CD4-positive, CD25-positive, alpha-beta regulatory T cell (primary cell): Measurements from ENCODE around the gene MEGF11. TPM values are rescaled to one million over a fixed set of nuclear protein-coding genes. Genes with fewer than 3 reads are reported as not detected.

Experiments used
- ATAC-seq, 2 donors: fragments of 150-1000 bp; cut with Tn5 transposase; one replicate each; pipeline ENCODE4 v1.10.0; 2021; ENCODE audit warnings: low read depth in 2 of 2, moderate number of reproducible peaks in 2 of 2, moderate library complexity in 1 of 2
- DNase-seq, 3 donors: peaks; one replicate each; pipeline versions ENCODE4 v3.0.0 to v3.0.0-alpha.2; 2012 to 2022; ENCODE audit warnings: mixed read lengths in 1 of 3
- H3K27ac ChIP-seq: one replicate; pipeline ENCODE4 v1.7.0; 2013; ENCODE audit warnings: mild to moderate bottlenecking, low read length; ENCODE audit not compliant: insufficient read depth, poor library complexity, severe bottlenecking
- H3K27me3 ChIP-seq: one replicate; pipeline ENCODE4 v1.7.0; 2013; ENCODE audit warnings: low read length; ENCODE audit not compliant: control insufficient read depth, insufficient read depth
- H3K36me3 ChIP-seq: one replicate; pipeline ENCODE4 v1.7.0; 2013; ENCODE audit warnings: mild to moderate bottlenecking, low read length, moderate library complexity; ENCODE audit not compliant: control insufficient read depth, insufficient read depth
- H3K4me1 ChIP-seq: 2 replicates; pipeline ENCODE4 v1.7.0; 2013; ENCODE audit warnings: mild to moderate bottlenecking, low read length; ENCODE audit not compliant: insufficient read depth, control insufficient read depth, poor library complexity, severe bottlenecking
- H3K4me3 ChIP-seq: one replicate; pipeline ENCODE4 v1.7.0; 2013; ENCODE audit warnings: low read depth, mild to moderate bottlenecking, low read length, moderate library complexity
- H3K9me3 ChIP-seq, 2 experiments: 1 replicate in 1 of 2; 2 replicates in 1 of 2; pipeline ENCODE4 v1.7.0; 2013; ENCODE audit warnings: low read length in 2 of 2, mild to moderate bottlenecking in 1 of 2, moderate library complexity in 1 of 2; ENCODE audit not compliant: control insufficient read depth in 2 of 2
- H3K27ac Mint-ChIP-seq, 3 donors: one replicate each; pipeline ENCODE4 v1.8.0; 2020 to 2022; ENCODE audit warnings: mild to moderate bottlenecking in 3 of 3, mixed read lengths in 3 of 3, moderate library complexity in 2 of 3
- H3K27me3 Mint-ChIP-seq: one replicate; pipeline ENCODE4 v1.8.0; 2022; ENCODE audit warnings: mild to moderate bottlenecking, mixed read lengths
- H3K36me3 Mint-ChIP-seq: one replicate; pipeline ENCODE4 v1.8.0; 2020; ENCODE audit warnings: mixed read lengths
- H3K4me1 Mint-ChIP-seq, 4 donors: one replicate each; pipeline ENCODE4 v1.8.0; 2020 to 2022; ENCODE audit warnings: mixed read lengths in 4 of 4, mild to moderate bottlenecking in 1 of 4
- H3K4me3 Mint-ChIP-seq, 4 donors: one replicate each; pipeline ENCODE4 v1.8.0; 2020 to 2022; ENCODE audit warnings: mild to moderate bottlenecking in 4 of 4, mixed read lengths in 4 of 4, moderate library complexity in 3 of 4
- H3K9me3 Mint-ChIP-seq, 7 donors: one replicate each; pipeline ENCODE4 v1.8.0; 2020 to 2022; ENCODE audit warnings: mixed read lengths in 7 of 7, mild to moderate bottlenecking in 3 of 7, moderate library complexity in 2 of 7
- polyA plus RNA-seq, 4 donors: library from polyadenylated mRNA; unstranded; fragments of 300-500 nt; fragmentation: Illumina TruSeq; gene quantifications; one replicate each; pipeline ENCODE4 v1.2.3, GENCODE V29; 2021
- total RNA-seq: library from RNA; stranded (reverse); gene quantifications from one replicate; pipeline ENCODE4 v1.2.3, GENCODE V29; 2022

The MEGF11 gene
- total and polyA plus RNA-seq, 5 donors from 2014 or later = 0.02 to 0.29 (median 0.21) TPM; not detected in 2

GRCh38 chr15:66234798-66235197, 18.8 kb downstream of the MEGF11 start:
- DNase-seq = no peak

GRCh38 chr15:66233487-66234415, 19.8 kb downstream of the MEGF11 start:
- ATAC-seq (no peak), DNase-seq (peak in 1 of 3 donors; percentile 15)
- H3K27me3 Mint-ChIP-seq = peaks cover 14% of the 10 kb centered on the region
- Histone ChIP-seq H3K4me3 (no peak overlapping the region), H3K36me3 (no peaks in the 10 kb centered on the region), H3K4me1 (no peaks in the 10 kb centered on the region), H3K9me3 (no peaks in the 10 kb centered on the region), H3K27me3 (no peaks in the 10 kb centered on the region), H3K27ac (no peak overlapping the region)
- H3K27ac Mint-ChIP-seq = no peak overlapping the region
- H3K4me3 Mint-ChIP-seq = no peak overlapping the region
- no peaks in the 10 kb centered on the region for H3K9me3 Mint-ChIP-seq
- no peaks in the 10 kb centered on the region for H3K4me1 Mint-ChIP-seq
- H3K36me3 Mint-ChIP-seq = no peaks in the 10 kb centered on the region

More at GRCh38 chr15:66234798-66235197, 18.8 kb downstream of the MEGF11 start:
- H3K36me3 Mint-ChIP-seq = no peaks in the 10 kb centered on the region
- no peak overlapping the region for H3K4me3 Mint-ChIP-seq
- Histone ChIP-seq H3K4me3 (no peak overlapping the region), H3K27me3 (no peaks in the 10 kb centered on the region), H3K36me3 (no peaks in the 10 kb centered on the region), H3K4me1 (no peaks in the 10 kb centered on the region), H3K27ac (no peak overlapping the region), H3K9me3 (no peaks in the 10 kb centered on the region)
- H3K9me3 Mint-ChIP-seq = no peaks in the 10 kb centered on the region
- peaks cover 14% of the 10 kb centered on the region for H3K27me3 Mint-ChIP-seq
- ATAC-seq = no peak
- H3K27ac Mint-ChIP-seq = no peak overlapping the region
- no peaks in the 10 kb centered on the region for H3K4me1 Mint-ChIP-seq

GRCh38 chr15:66232267-66232625, 21.3 kb downstream of the MEGF11 start:
- peaks cover 12% of the 10 kb centered on the region for H3K27me3 Mint-ChIP-seq
- Histone ChIP-seq H3K4me1 (no peaks in the 10 kb centered on the region), H3K36me3 (no peaks in the 10 kb centered on the region), H3K9me3 (no peaks in the 10 kb centered on the region), H3K27me3 (no peaks in the 10 kb centered on the region), H3K27ac (no peak overlapping the region), H3K4me3 (no peak overlapping the region)
- no peaks in the 10 kb centered on the region for H3K9me3 Mint-ChIP-seq
- peak overlapping the region in 1 of 3 donors; percentile 4 for H3K27ac Mint-ChIP-seq
- no peaks in the 10 kb centered on the region for H3K4me1 Mint-ChIP-seq
- DNase-seq = no peak
- no peaks in the 10 kb centered on the region for H3K36me3 Mint-ChIP-seq
- no peak for ATAC-seq
- no peak overlapping the region for H3K4me3 Mint-ChIP-seq

- Mint-ChIP-seq H3K36me3 (no peaks in the 10 kb centered on the region), H3K4me1 (no peaks in the 10 kb centered on the region), H3K27me3 (peaks cover 6% of the 10 kb centered on the region), H3K9me3 (no peaks in the 10 kb centered on the region), H3K27ac (no peak overlapping the region), H3K4me3 (no peak overlapping the region)
- no peaks in the 10 kb centered on the region for H3K36me3 ChIP-seq
- no peaks in the 10 kb centered on the region for H3K4me1 ChIP-seq
- no peaks in the 10 kb centered on the region for H3K27me3 ChIP-seq
- ATAC-seq (no peak), DNase-seq (no peak)
- no peaks in the 10 kb centered on the region for H3K9me3 ChIP-seq
- H3K27ac ChIP-seq = no peak overlapping the region
- no peak overlapping the region for H3K4me3 ChIP-seq
These were observed 21.9 kb downstream of the MEGF11 start for GRCh38 chr15:66231394-66232266.

GRCh38 chr15:66229790-66230465, 23.6 kb downstream of the MEGF11 start:
- no peak overlapping the region for H3K27ac ChIP-seq
- no peaks in the 10 kb centered on the region for H3K9me3 Mint-ChIP-seq
- no peaks in the 10 kb centered on the region for H3K36me3 ChIP-seq
- H3K27ac Mint-ChIP-seq = no peak overlapping the region
- no peaks in the 10 kb centered on the region for H3K36me3 Mint-ChIP-seq
- ATAC-seq (no peak), DNase-seq (no peak)
- H3K9me3 ChIP-seq = no peaks in the 10 kb centered on the region
- H3K4me1 Mint-ChIP-seq = no peaks in the 10 kb centered on the region
- H3K4me3 Mint-ChIP-seq = no peak overlapping the region
- H3K4me1 ChIP-seq = no peaks in the 10 kb centered on the region
- peaks cover 4% of the 10 kb centered on the region for H3K27me3 Mint-ChIP-seq
- no peak overlapping the region for H3K4me3 ChIP-seq
- H3K27me3 ChIP-seq = no peaks in the 10 kb centered on the region

- Histone ChIP-seq H3K4me1 (no peaks in the 10 kb centered on the region), H3K27me3 (no peaks in the 10 kb centered on the region), H3K36me3 (no peaks in the 10 kb centered on the region), H3K27ac (no peak overlapping the region), H3K4me3 (no peak overlapping the region), H3K9me3 (no peaks in the 10 kb centered on the region)
- no peak for DNase-seq
- Mint-ChIP-seq H3K27ac (no peak overlapping the region), H3K4me3 (no peak overlapping the region), H3K36me3 (no peaks in the 10 kb centered on the region), H3K27me3 (peaks cover 4% of the 10 kb centered on the region), H3K4me1 (no peaks in the 10 kb centered on the region), H3K9me3 (no peaks in the 10 kb centered on the region)
- ATAC-seq = no peak
These were observed 24.5 kb downstream of the MEGF11 start for GRCh38 chr15:66228807-66229735.

GRCh38 chr15:66226736-66227135, 26.8 kb downstream of the MEGF11 start:
- H3K4me3 Mint-ChIP-seq = no peak overlapping the region
- H3K4me1 Mint-ChIP-seq = no peaks in the 10 kb centered on the region
- no peaks in the 10 kb centered on the region for H3K4me1 ChIP-seq
- no peaks in the 10 kb centered on the region for H3K36me3 ChIP-seq
- no peaks in the 10 kb centered on the region for H3K36me3 Mint-ChIP-seq
- no peak overlapping the region for H3K27ac Mint-ChIP-seq
- H3K27me3 Mint-ChIP-seq = no peaks in the 10 kb centered on the region
- no peak overlapping the region for H3K4me3 ChIP-seq
- H3K9me3 ChIP-seq = no peaks in the 10 kb centered on the region
- no peaks in the 10 kb centered on the region for H3K9me3 Mint-ChIP-seq
- DNase-seq (no peak), ATAC-seq (no peak)
- no peak overlapping the region for H3K27ac ChIP-seq
- no peaks in the 10 kb centered on the region for H3K27me3 ChIP-seq
